Testis (tissue), 3 donors: ENCODE measurements around the gene LY6G5C. TPM values are rescaled to one million over a fixed set of nuclear protein-coding genes. Genes with fewer than 3 reads are reported as not detected.

Source experiments
- DNase-seq: peaks from one replicate; pipeline ENCODE4 v3.0.0-alpha.2; 2019
- H3K27ac ChIP-seq, 2 donors: fragments of 200-600 bp; sonication (generic); one replicate each; pipeline ENCODE4 v1.5.1; 2019
- H3K27me3 ChIP-seq: fragments of 200-600 bp; sonication (generic); one replicate; pipeline ENCODE4 v1.5.1; 2019
- H3K36me3 ChIP-seq: fragments of 200-600 bp; sonication (generic); one replicate; pipeline ENCODE4 v1.5.1; 2017; ENCODE audit warnings: low read depth; ENCODE audit errors: missing control alignments
- H3K4me1 ChIP-seq: fragments of 200-600 bp; sonication (generic); one replicate; pipeline ENCODE4 v1.5.1; 2019
- H3K4me3 ChIP-seq, 2 donors: fragments of 200-600 bp; sonication (generic); one replicate each; pipeline ENCODE4 v1.5.1; 2017 to 2019
- H3K9me3 ChIP-seq: fragments of 200-600 bp; sonication (generic); one replicate; pipeline ENCODE4 v1.5.1; 2017
- POLR2A ChIP-seq: fragments of 450-650 bp; IDR thresholded peaks from one replicate; pipeline ENCODE4 v1.6.1; 2017; ENCODE audit warnings: antibody characterized with exemption, mild to moderate bottlenecking, moderate library complexity
- whole genome bisulfite sequencing, 2 donors: methylation state at CpG; one replicate each; pipeline ENCODE4 v1.1.5; 2018; 5-methylcytosine and 5-hydroxymethylcytosine counted together
- intact Hi-C: fragments of 100-400 bp; cut with DNase I; formaldehyde crosslinking; loops from one replicate; pipeline ENCODE4 v1.15.1; 2023; ENCODE audit warnings: low total_unique reads
- polyA plus RNA-seq: library from polyadenylated mRNA; stranded (reverse); fragments of 350-450 nt; fragmentation: Illumina TruSeq; extraction: RNeasy Lipid Tissue Mini Kit (QIAGEN cat#74804); gene quantifications from one replicate; pipeline ENCODE4 v1.2.3, GENCODE V29; 2014; ENCODE audit warnings: low read depth, low replicate concordance; ENCODE audit not compliant: insufficient read depth
- total RNA-seq, 2 donors: library from RNA; depleted of rRNA; stranded (reverse); fragments of >200 nt; gene quantifications; one replicate each; pipeline ENCODE4 v1.2.3, GENCODE V29; 2016
- TF ChIP-seq, protein P1 (sequence below), 3 experiments: fragments of 450-650 bp in 2 of 3; fragments of 200-600 bp in 1 of 3; sonication (generic) in 1 of 3; IDR thresholded peaks; one replicate each; pipeline ENCODE4 v1.5.1; 2016 to 2019; ENCODE audit warnings: antibody characterized with exemption in 3 of 3, mild to moderate bottlenecking in 2 of 3, moderate library complexity in 1 of 3

LY6G5C gene
- total and polyA plus RNA-seq, 3 donors from 2014 or later = 8.7 to 18.3 (median 14.0) TPM

DNA sequence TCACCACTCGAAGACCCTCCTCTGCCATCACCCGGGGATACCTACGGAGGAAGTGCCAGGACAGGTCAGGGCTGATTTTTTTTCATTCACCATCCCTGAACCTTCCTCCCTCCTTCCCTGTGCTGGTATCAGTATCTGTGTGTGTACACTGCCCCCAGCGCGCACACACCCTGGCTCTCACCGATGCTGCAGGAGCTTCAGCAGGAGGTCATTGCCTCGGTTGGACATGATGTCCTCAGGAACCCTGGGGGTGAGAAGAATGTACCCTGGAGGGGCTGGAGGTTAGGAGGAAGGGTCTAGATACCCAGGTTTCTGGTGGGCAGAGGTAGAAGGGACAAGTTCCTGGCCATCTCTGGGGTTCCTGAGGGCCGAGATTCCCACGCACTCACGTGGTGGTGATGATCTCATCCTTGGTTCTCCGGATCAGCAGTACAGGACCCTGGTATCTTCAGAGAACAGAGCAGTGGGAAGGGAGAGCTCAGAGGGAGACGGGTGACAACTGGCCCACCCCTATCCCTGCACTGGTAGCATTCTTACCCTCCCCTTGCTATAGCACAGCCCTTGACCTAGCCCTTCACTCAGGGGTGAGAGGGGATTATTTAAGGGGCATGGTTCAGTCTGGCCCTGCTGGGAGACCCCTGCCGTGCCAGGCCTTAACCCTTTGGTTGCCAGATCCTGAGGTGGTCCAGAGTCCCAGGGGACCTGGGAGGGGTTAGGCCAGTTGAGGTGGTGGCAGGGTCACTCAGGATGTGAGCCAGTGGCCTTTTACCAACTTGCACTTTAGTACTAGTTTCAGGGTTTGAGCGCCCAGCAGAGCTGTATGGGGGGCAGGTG is 7.2 kb upstream of the LY6G5C start:
- H3K4me1 ChIP-seq = peaks cover 4% of the 10 kb centered on the region
- H3K36me3 ChIP-seq = no peaks in the 10 kb centered on the region
- no peaks in the 10 kb centered on the region for H3K27me3 ChIP-seq
- H3K9me3 ChIP-seq = no peaks in the 10 kb centered on the region
- 81 to 95% methylated on average over 10 to 14 of the region's 14 CpGs for WGBS, 2 donors
- H3K4me3 ChIP-seq = no peak overlapping the region
- TF ChIP-seq, protein P1, sequence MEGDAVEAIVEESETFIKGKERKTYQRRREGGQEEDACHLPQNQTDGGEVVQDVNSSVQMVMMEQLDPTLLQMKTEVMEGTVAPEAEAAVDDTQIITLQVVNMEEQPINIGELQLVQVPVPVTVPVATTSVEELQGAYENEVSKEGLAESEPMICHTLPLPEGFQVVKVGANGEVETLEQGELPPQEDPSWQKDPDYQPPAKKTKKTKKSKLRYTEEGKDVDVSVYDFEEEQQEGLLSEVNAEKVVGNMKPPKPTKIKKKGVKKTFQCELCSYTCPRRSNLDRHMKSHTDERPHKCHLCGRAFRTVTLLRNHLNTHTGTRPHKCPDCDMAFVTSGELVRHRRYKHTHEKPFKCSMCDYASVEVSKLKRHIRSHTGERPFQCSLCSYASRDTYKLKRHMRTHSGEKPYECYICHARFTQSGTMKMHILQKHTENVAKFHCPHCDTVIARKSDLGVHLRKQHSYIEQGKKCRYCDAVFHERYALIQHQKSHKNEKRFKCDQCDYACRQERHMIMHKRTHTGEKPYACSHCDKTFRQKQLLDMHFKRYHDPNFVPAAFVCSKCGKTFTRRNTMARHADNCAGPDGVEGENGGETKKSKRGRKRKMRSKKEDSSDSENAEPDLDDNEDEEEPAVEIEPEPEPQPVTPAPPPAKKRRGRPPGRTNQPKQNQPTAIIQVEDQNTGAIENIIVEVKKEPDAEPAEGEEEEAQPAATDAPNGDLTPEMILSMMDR (IDR thresholded peaks at IDR 0.05) = no peak
- no peak for TF ChIP-seq POLR2A
- intact Hi-C loops = no loop called here
- DNase-seq = no peak
- H3K27ac ChIP-seq = no peak overlapping the region

DNA sequence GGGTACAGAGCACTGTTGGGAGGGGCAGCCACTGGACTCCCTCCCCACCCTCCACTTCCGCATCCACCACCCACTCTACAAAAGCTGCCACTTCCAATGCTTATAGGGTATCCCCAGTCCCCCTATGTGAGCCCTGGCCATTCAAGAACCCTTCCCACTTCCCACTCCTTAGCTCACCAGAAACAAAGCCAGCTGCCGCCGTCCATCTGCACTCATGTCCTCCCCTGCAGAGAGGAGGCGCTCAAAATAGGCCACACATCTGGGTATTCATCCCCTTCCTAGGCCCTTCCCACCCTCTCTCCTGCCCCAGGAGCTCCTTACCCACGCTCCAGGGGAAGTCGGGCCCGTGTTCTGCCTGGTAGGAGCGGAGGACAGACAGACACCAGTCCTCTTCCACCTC is 6.5 kb upstream of the LY6G5C start:
- Histone ChIP-seq H3K27me3 (no peaks in the 10 kb centered on the region), H3K4me1 (peaks cover 4% of the 10 kb centered on the region), H3K9me3 (no peaks in the 10 kb centered on the region), H3K36me3 (no peaks in the 10 kb centered on the region), H3K27ac (no peak overlapping the region), H3K4me3 (no peak overlapping the region)
- no peak for DNase-seq
- intact Hi-C loops = no loop called here
- 81 to 91% methylated on average over 4 to 8 of the region's 8 CpGs for WGBS, 2 donors
- no peak for TF ChIP-seq POLR2A
- TF ChIP-seq, protein P1 (IDR thresholded peaks at IDR 0.05) = no peak

DNA sequence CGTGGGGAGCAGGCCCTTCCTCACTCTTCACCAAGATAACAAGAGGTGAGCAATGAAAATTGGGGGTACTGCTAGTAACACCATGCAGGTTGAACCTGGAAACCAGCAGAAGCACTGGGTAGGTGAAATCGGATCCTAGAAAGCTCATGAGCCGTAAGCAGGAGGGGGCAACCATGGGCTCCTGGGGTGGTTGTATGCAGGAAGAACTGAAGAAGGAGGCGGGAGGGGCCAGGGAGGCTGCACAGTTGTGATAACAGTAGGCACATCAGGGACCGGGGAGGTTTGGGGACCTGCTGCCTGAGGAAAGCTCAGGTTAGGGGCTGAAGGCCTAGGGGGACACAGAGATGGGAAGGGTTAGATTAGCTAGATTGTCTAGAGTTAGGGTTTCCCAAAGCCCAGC is 5.6 kb upstream of the LY6G5C start:
- intact Hi-C loops = no loop called here
- 67 to 84% methylated on average over 5 of the region's 5 CpGs for WGBS, 2 donors
- H3K4me3 ChIP-seq = no peak overlapping the region

DNA sequence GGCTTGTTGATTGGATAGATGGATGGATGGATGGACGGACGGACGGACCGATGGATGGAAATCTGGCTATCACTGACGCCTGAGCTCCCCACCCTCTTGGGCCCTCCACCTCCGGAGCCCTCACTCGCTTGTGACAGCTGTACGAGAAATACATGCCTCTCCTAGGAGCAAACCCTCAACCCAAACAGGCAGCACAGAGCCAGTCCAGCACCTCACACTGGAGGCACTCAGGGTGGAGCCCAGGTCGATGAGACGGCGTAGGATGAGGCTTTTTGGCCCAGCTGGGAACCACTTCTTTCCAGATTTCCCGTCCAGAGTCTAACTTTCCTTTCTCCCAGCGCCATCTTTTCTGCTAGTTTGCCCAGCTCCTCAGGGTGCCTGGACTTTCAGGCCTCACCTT is 2.7 kb upstream of the LY6G5C start:
- no peak for DNase-seq
- H3K27ac ChIP-seq = no peak overlapping the region
- no peaks in the 10 kb centered on the region for H3K27me3 ChIP-seq
- no peaks in the 10 kb centered on the region for H3K36me3 ChIP-seq
- H3K9me3 ChIP-seq = no peaks in the 10 kb centered on the region
- no peak for TF ChIP-seq POLR2A
- TF ChIP-seq, protein P1 (IDR thresholded peaks at IDR 0.05) = no peak
- peak overlapping the region; percentile 4 to 51 for H3K4me3 ChIP-seq
- peaks cover 12% of the 10 kb centered on the region for H3K4me1 ChIP-seq
- intact Hi-C loops = loop anchor here (5.0 kb wide), 1 partner anchor 149 kb away; no protein-coding TSS in a partner anchor
- 53 to 66% methylated on average over 11 to 13 of the region's 13 CpGs for WGBS, 2 donors

More for the DNA sequence above, 5.6 kb upstream of the LY6G5C start:
- no peak for DNase-seq
- Histone ChIP-seq H3K36me3 (no peaks in the 10 kb centered on the region), H3K9me3 (no peaks in the 10 kb centered on the region), H3K27ac (no peak overlapping the region), H3K27me3 (no peaks in the 10 kb centered on the region), H3K4me1 (peaks cover 9% of the 10 kb centered on the region)
- no peak for TF ChIP-seq POLR2A
- TF ChIP-seq, protein P1 (IDR thresholded peaks at IDR 0.05) = no peak
